Left cardiac atrium (tissue), 4 donors: ENCODE results near the gene GREM2. TPM values are rescaled to one million over a fixed set of nuclear protein-coding genes. Genes with fewer than 3 reads are reported as not detected.

ENCODE experiments used
- ATAC-seq, 2 donors: fragments of 200-7000 bp; cut with Tn5 transposase; one replicate each; pipeline ENCODE4 v1.9.1; 2020; ENCODE audit warnings: mild to moderate bottlenecking in 2 of 2, moderate library complexity in 2 of 2
- DNase-seq: peaks from one replicate; pipeline ENCODE4 v3.0.0-alpha.2; 2020
- intact Hi-C, 2 donors: fragments of 100-400 bp; cut with DNase I; formaldehyde crosslinking; loops; one replicate each; pipeline versions ENCODE4 v1.14.1 to v1.15.1; 2022 to 2023
- total RNA-seq, 2 donors: library from RNA; stranded (reverse); fragmentation: NEBNext Ultra II Directional; extraction: Animal tissue kit (Norgen Biotek cat#: 25700); gene quantifications; one replicate each; pipeline ENCODE4 v1.2.1, GENCODE V29; 2021
- donor health status: DM: no; HTN: yes; CAD: no.
- donor health status: DM: no; HTN: yes; CAD: no; lungs with severe emphysema.
- donor health status: DM: yes; HTN: yes; CAD: no.
- donor health status: Dilated cardiomyopathy.

The GREM2 gene
- total RNA-seq, 2 donors from 2014 or later = not detected

GRCh38 chr1:240508950-240509349 is 103.0 kb downstream of the GREM2 start:
- intact Hi-C loops = no loop called here
- DNase-seq = no peak
- ATAC-seq = no peak

GRCh38 chr1:240508201-240508600 is 103.8 kb downstream of the GREM2 start:
- no peak for DNase-seq
- intact Hi-C loops = no loop called here
- ATAC-seq = no peak

GRCh38 chr1:240506176-240506575 is 105.8 kb downstream of the GREM2 start:
- intact Hi-C loops = no loop called here
- DNase-seq (no peak), ATAC-seq (no peak)

GRCh38 chr1:240503558-240503957 is 108.4 kb downstream of the GREM2 start:
- ATAC-seq (no peak), DNase-seq (no peak)
- intact Hi-C loops = no loop called here

- DNase-seq (no peak), ATAC-seq (no peak)
- intact Hi-C loops = no loop called here
Measured at GRCh38 chr1:240503036-240503435, 108.9 kb downstream of the GREM2 start.

GRCh38 chr1:240501115-240501514 is 110.8 kb downstream of the GREM2 start:
- no peak for ATAC-seq
- DNase-seq = no peak
- intact Hi-C loops = no loop called here

GRCh38 chr1:240500647-240501046 is 111.3 kb downstream of the GREM2 start:
- intact Hi-C loops = no loop called here
- no peak for DNase-seq
- no peak for ATAC-seq

GRCh38 chr1:240499012-240499411 is 112.9 kb downstream of the GREM2 start:
- DNase-seq (no peak), ATAC-seq (no peak)
- intact Hi-C loops = no loop called here

GRCh38 chr1:240498335-240498734 is 113.6 kb downstream of the GREM2 start:
- intact Hi-C loops = no loop called here
- ATAC-seq (no peak), DNase-seq (no peak)

- DNase-seq (no peak), ATAC-seq (no peak)
- intact Hi-C loops = no loop called here
Measured at GRCh38 chr1:240497908-240498307, 114.0 kb downstream of the GREM2 start.

- intact Hi-C loops = no loop called here
- ATAC-seq (no peak), DNase-seq (no peak)
Measured at GRCh38 chr1:240496941-240497340, 115.0 kb downstream of the GREM2 start.

GRCh38 chr1:240496356-240496755 is 115.6 kb downstream of the GREM2 start:
- no peak for ATAC-seq

GRCh38 chr1:240495601-240496000 is 116.4 kb downstream of the GREM2 start:
- no peak for DNase-seq
- intact Hi-C loops = no loop called here
- no peak for ATAC-seq

More at GRCh38 chr1:240496356-240496755, 115.6 kb downstream of the GREM2 start:
- intact Hi-C loops = no loop called here
- DNase-seq = no peak

- intact Hi-C loops = no loop called here
- DNase-seq (no peak), ATAC-seq (no peak)
Measured at GRCh38 chr1:240492832-240493440, 119.0 kb downstream of the GREM2 start.

- DNase-seq (no peak), ATAC-seq (no peak)
- intact Hi-C loops = no loop called here
Measured at GRCh38 chr1:240491796-240492195, 120.2 kb downstream of the GREM2 start.

GRCh38 chr1:240491156-240491555 is 120.8 kb downstream of the GREM2 start:
- intact Hi-C loops = no loop called here
- ATAC-seq (no peak), DNase-seq (no peak)

- intact Hi-C loops = no loop called here
- DNase-seq (no peak), ATAC-seq (no peak)
Measured at GRCh38 chr1:240487493-240487892, 124.5 kb downstream of the GREM2 start.

- ATAC-seq = no peak
- intact Hi-C loops = no loop called here
- no peak for DNase-seq
Measured at GRCh38 chr1:240486611-240487010, 125.3 kb downstream of the GREM2 start.

- intact Hi-C loops = no loop called here
- ATAC-seq = no peak
- no peak for DNase-seq
Measured at GRCh38 chr1:240484804-240485443, 127.0 kb downstream of the GREM2 start.

- intact Hi-C loops = no loop called here
- ATAC-seq = no peak
- DNase-seq = no peak
Measured at GRCh38 chr1:240478536-240478935, 133.4 kb downstream of the GREM2 start.

GRCh38 chr1:240475832-240476231 is 136.1 kb downstream of the GREM2 start:
- DNase-seq (no peak), ATAC-seq (no peak)
- intact Hi-C loops = no loop called here
